GM23338 (cell line): ENCODE data around the gene SAP130. TPM values are rescaled to one million over a fixed set of nuclear protein-coding genes. Genes with fewer than 3 reads are reported as not detected.

Experiments
- ATAC-seq: fragments of 200-7000 bp; cut with Tn5 transposase; 3 replicates; pipeline ENCODE4 v1.9.1; 2020
- DNase-seq: peaks from one replicate; pipeline ENCODE4 v3.0.0-alpha.2; 2015; ENCODE audit warnings: low spot score
- H2AFZ ChIP-seq: fragments of 200-600 bp; sonication (generic); 2 replicates; pipeline ENCODE4 v1.8.0; 2016; ENCODE audit warnings: antibody characterized with exemption, mild to moderate bottlenecking, moderate library complexity
- H3F3A ChIP-seq: fragments of 200-600 bp; sonication (generic); replicated peaks from 2 replicates; pipeline ENCODE4 v1.8.0; 2017; ENCODE audit warnings: antibody characterized with exemption, mixed run types, low read depth
- H3K27ac ChIP-seq: fragments of 200-600 bp; sonication (generic); 2 replicates; pipeline ENCODE4 v1.6.1; 2016; ENCODE audit warnings: low read depth
- H3K27me3 ChIP-seq: fragments of 200-600 bp; sonication (generic); 2 replicates; pipeline ENCODE4 v1.8.0; 2016; ENCODE audit warnings: mild to moderate bottlenecking, mixed run types, moderate library complexity; ENCODE audit not compliant: insufficient read depth
- H3K36me3 ChIP-seq: fragments of 200-600 bp; sonication (generic); 2 replicates; pipeline ENCODE4 v1.8.0; 2016; ENCODE audit warnings: mild to moderate bottlenecking; ENCODE audit not compliant: insufficient read depth
- H3K4me1 ChIP-seq: fragments of 200-600 bp; sonication (generic); 2 replicates; pipeline ENCODE4 v1.8.0; 2016; ENCODE audit warnings: mild to moderate bottlenecking, moderate library complexity; ENCODE audit not compliant: insufficient read depth
- H3K4me2 ChIP-seq: fragments of 200-600 bp; sonication (generic); 2 replicates; pipeline ENCODE4 v1.7.1; 2017; ENCODE audit warnings: mixed run types
- H3K4me3 ChIP-seq: fragments of 200-600 bp; sonication (generic); 2 replicates; pipeline ENCODE4 v1.6.1; 2016; ENCODE audit warnings: mixed run types
- H3K79me2 ChIP-seq: fragments of 200-600 bp; sonication (generic); replicated peaks from 2 replicates; pipeline ENCODE4 v1.8.0; 2017; ENCODE audit warnings: mild to moderate bottlenecking; ENCODE audit not compliant: insufficient read depth
- H3K9me2 ChIP-seq: fragments of 200-600 bp; sonication (generic); 2 replicates; pipeline ENCODE4 v1.8.0; 2017; ENCODE audit not compliant: insufficient read depth
- H4K20me1 ChIP-seq: fragments of 200-600 bp; sonication (generic); replicated peaks from 2 replicates; pipeline ENCODE4 v1.8.0; 2017; ENCODE audit warnings: mild to moderate bottlenecking; ENCODE audit not compliant: insufficient read depth
- H3K27ac Mint-ChIP-seq: 2 replicates; pipeline ENCODE4 v1.8.0; 2020; ENCODE audit warnings: inconsistent platforms, mild to moderate bottlenecking, moderate library complexity, mixed read lengths
- H3K27me3 Mint-ChIP-seq: 3 replicates; pipeline ENCODE4 v1.8.0; 2022; ENCODE audit warnings: low read depth, mild to moderate bottlenecking, moderate library complexity, mixed read lengths, inconsistent platforms; ENCODE audit not compliant: insufficient read depth, poor library complexity
- H3K36me3 Mint-ChIP-seq: 3 replicates; pipeline ENCODE4 v1.8.0; 2021; ENCODE audit warnings: low read depth, mild to moderate bottlenecking, inconsistent platforms, moderate library complexity, mixed read lengths
- H3K4me1 Mint-ChIP-seq: 3 replicates; pipeline ENCODE4 v1.8.0; 2020; ENCODE audit warnings: mild to moderate bottlenecking, inconsistent platforms, mixed read lengths
- H3K4me3 Mint-ChIP-seq: 3 replicates; pipeline ENCODE4 v1.8.0; 2021; ENCODE audit warnings: moderate library complexity, mild to moderate bottlenecking, inconsistent platforms, mixed read lengths
- H3K9me3 Mint-ChIP-seq: 3 replicates; pipeline ENCODE4 v1.8.0; 2020; ENCODE audit warnings: moderate library complexity, mild to moderate bottlenecking, inconsistent platforms, mixed read lengths
- CTCF ChIP-seq, 2 experiments: fragments of 200-600 bp in 1 of 2; sonication (generic) in 1 of 2; conservative IDR thresholded peaks; 2 replicates each; pipeline versions ENCODE4 v1.5.1 to v1.6.1; 2016 to 2017; ENCODE audit warnings: antibody characterized with exemption in 2 of 2, low read depth in 2 of 2, mild to moderate bottlenecking in 2 of 2, moderate library complexity in 1 of 2
- EZH2 ChIP-seq: fragments of 200-600 bp; sonication (generic); IDR thresholded peaks from one replicate; pipeline ENCODE4 v1.8.0; 2017; ENCODE audit warnings: antibody characterized with exemption, mild to moderate bottlenecking, low read depth; ENCODE audit not compliant: unreplicated experiment
- EZH2phosphoT487 ChIP-seq: fragments of 200-600 bp; sonication (generic); IDR thresholded peaks from one replicate; pipeline ENCODE4 v1.8.1; 2018; ENCODE audit warnings: antibody characterized with exemption; ENCODE audit not compliant: unreplicated experiment
- JUNB ChIP-seq: IDR thresholded peaks from one replicate; pipeline ENCODE4 v1.6.1; 2016; ENCODE audit warnings: antibody characterized with exemption; ENCODE audit not compliant: unreplicated experiment
- NANOG ChIP-seq: IDR thresholded peaks from 2 replicates; pipeline ENCODE4 v1.6.1; 2016; ENCODE audit warnings: antibody characterized with exemption, borderline replicate concordance
- POLR2AphosphoS5 ChIP-seq: IDR thresholded peaks from 2 replicates; pipeline ENCODE4 v1.6.1; 2016; ENCODE audit warnings: antibody characterized with exemption, low read depth
- REST ChIP-seq: IDR thresholded peaks from one replicate; pipeline ENCODE4 v1.6.1; 2018; ENCODE audit warnings: antibody characterized with exemption; ENCODE audit not compliant: unreplicated experiment
- STAT1 ChIP-seq: IDR thresholded peaks from one replicate; pipeline ENCODE4 v1.6.1; 2016; ENCODE audit warnings: antibody characterized with exemption; ENCODE audit not compliant: unreplicated experiment
- ZNF114 ChIP-seq: fragments of 250-450 bp; sonication (Bioruptor Pico); IDR thresholded peaks from 2 replicates; pipeline ENCODE4 v1.5.0; 2020; ENCODE audit warnings: mild to moderate bottlenecking, moderate library complexity
- ZNF331 ChIP-seq: fragments of 250-450 bp; sonication (Bioruptor Pico); IDR thresholded peaks from 2 replicates; pipeline ENCODE4 v1.5.0; 2020; ENCODE audit warnings: low read depth, mild to moderate bottlenecking, moderate library complexity
- polyA plus RNA-seq: library from polyadenylated mRNA; unstranded; fragments of >200 nt; fragmentation: Nextera tagmentation; extraction: Ambion mirVana; gene quantifications from 2 replicates; pipeline ENCODE4 v1.2.1, GENCODE V29; 2016
- total RNA-seq: library from RNA; depleted of rRNA; stranded (reverse); fragments of >200 nt; shearing (Covaris generic); gene quantifications from 2 replicates; pipeline ENCODE4 v1.2.3, GENCODE V29; 2014

Gene SAP130
- total and polyA plus RNA-seq, 2 experiments from 2014 or later: 19.5 to 35.1 TPM

GRCh38 chr2:127932199-127932876, 95.5 kb downstream of the SAP130 start:
- Mint-ChIP-seq H3K36me3 (no peaks in the 10 kb centered on the region), H3K4me3 (no peak overlapping the region), H3K4me1 (no peaks in the 10 kb centered on the region), H3K9me3 (no peaks in the 10 kb centered on the region), H3K27me3 (peaks cover 6% of the 10 kb centered on the region), H3K27ac (no peak overlapping the region)
- no peak for ATAC-seq
- H3K4me1 ChIP-seq: no peaks in the 10 kb centered on the region
- no peaks in the 10 kb centered on the region for H3K27me3 ChIP-seq
- H2AFZ ChIP-seq: no peak overlapping the region
- no peaks in the 10 kb centered on the region for H3K79me2 ChIP-seq
- H3F3A ChIP-seq: no peaks in the 10 kb centered on the region
- TF ChIP-seq REST (no peak), CTCF (conservative IDR thresholded peaks at IDR 0.05; ENCODE audit: low read depth in 2 of 2) (no peak), ZNF331 (CRISPR knock-in tag) (no peak), EZH2phosphoT487 (no peak), POLR2AphosphoS5 (no peak), JUNB (no peak), NANOG (no peak), STAT1 (no peak)
- DNase-seq: no peak
- H3K9me2 ChIP-seq: no peaks in the 10 kb centered on the region
- no peak overlapping the region for H3K4me3 ChIP-seq
- H3K4me2 ChIP-seq: no peak overlapping the region
- no peaks in the 10 kb centered on the region for H3K36me3 ChIP-seq
- no peaks in the 10 kb centered on the region; the same call in 1 of the 2 replicates for H4K20me1 ChIP-seq
- no peak overlapping the region for H3K27ac ChIP-seq

- no peaks in the 10 kb centered on the region for H3K36me3 Mint-ChIP-seq
- Histone ChIP-seq H3K4me2 (no peak overlapping the region), H3K36me3 (no peaks in the 10 kb centered on the region), H3K79me2 (no peaks in the 10 kb centered on the region), H3K4me3 (no peak overlapping the region), H3K27ac (no peak overlapping the region), H3F3A (no peaks in the 10 kb centered on the region), H3K9me2 (no peaks in the 10 kb centered on the region), H3K27me3 (no peaks in the 10 kb centered on the region), H2AFZ (no peak overlapping the region), H4K20me1 (no peaks in the 10 kb centered on the region; the same call in 1 of the 2 replicates), H3K4me1 (no peaks in the 10 kb centered on the region)
- H3K4me3 Mint-ChIP-seq: no peak overlapping the region
- H3K27me3 Mint-ChIP-seq: peaks cover 6% of the 10 kb centered on the region
- ATAC-seq (no peak), DNase-seq (no peak)
- TF ChIP-seq ZNF114 (CRISPR knock-in tag) (no peak), POLR2AphosphoS5 (no peak), EZH2phosphoT487 (no peak), EZH2 (no peak), ZNF331 (CRISPR knock-in tag) (no peak)
- H3K9me3 Mint-ChIP-seq: no peaks in the 10 kb centered on the region
- H3K27ac Mint-ChIP-seq: no peak overlapping the region
- no peaks in the 10 kb centered on the region for H3K4me1 Mint-ChIP-seq
Observed at GRCh38 chr2:127929449-127929848, 98.4 kb downstream of the SAP130 start.
